H1 (cell line): ENCODE data around the gene CAPN11. TPM values are rescaled to one million over a fixed set of nuclear protein-coding genes. Genes with fewer than 3 reads are reported as not detected.

Experiments
- CTCF ChIA-PET: fragments of 300-600 bp; sonication (Branson Sonifier 250); formaldehyde crosslinking; loops from one replicate; lab custom pipeline; 2021; ENCODE audit not compliant: partially characterized antibody; lab: Charles Lee
- POLR2A ChIA-PET: fragments of 300-600 bp; sonication (Branson Sonifier 250); formaldehyde crosslinking; loops from one replicate; lab custom pipeline; 2021; ENCODE audit warnings: inconsistent platforms; ENCODE audit not compliant: partially characterized antibody; lab: Charles Lee
- DNase-seq, 2 experiments: peaks; one replicate each; pipeline versions ENCODE4 v3.0.0 to v3.0.0-alpha.2; 2010 to 2022; ENCODE audit warnings: low spot score in 2 of 2, low read depth in 1 of 2, mixed read lengths in 1 of 2
- FAIRE-seq: peaks from 2 replicates; lab custom pipeline; 2011; peaks lifted over from hg19 to GRCh38; lab: Jason Lieb, UNC
- H2AFZ ChIP-seq: 2 replicates; pipeline ENCODE4 v1.8.1; 2012; ENCODE audit warnings: low read length, inconsistent platforms
- H2AK5ac ChIP-seq: 2 replicates; pipeline ENCODE4 v1.6.1; 2013; ENCODE audit warnings: low read depth, low read length
- H2BK120ac ChIP-seq: replicated peaks from 2 replicates; pipeline ENCODE3; 2013; ENCODE audit warnings: low read depth, low read length, inconsistent platforms
- H2BK12ac ChIP-seq: 2 replicates; pipeline ENCODE4 v1.6.1; 2013; ENCODE audit warnings: low read depth, low read length
- H2BK15ac ChIP-seq: 2 replicates; pipeline ENCODE4 v1.6.1; 2013; ENCODE audit warnings: low read length
- H2BK20ac ChIP-seq: 2 replicates; pipeline ENCODE4 v1.6.1; 2013; ENCODE audit warnings: low read length
- H2BK5ac ChIP-seq: 2 replicates; pipeline ENCODE4 v1.6.1; 2013; ENCODE audit warnings: low read depth, low read length
- H3K14ac ChIP-seq: 2 replicates; pipeline ENCODE4 v1.6.1; 2013; ENCODE audit warnings: inconsistent platforms; ENCODE audit not compliant: insufficient read length
- H3K18ac ChIP-seq: 2 replicates; pipeline ENCODE4 v1.6.1; 2013; ENCODE audit warnings: low read length; ENCODE audit errors: extremely low read depth
- H3K23ac ChIP-seq: 2 replicates; pipeline ENCODE4 v1.6.1; 2013; ENCODE audit warnings: inconsistent platforms; ENCODE audit not compliant: insufficient read length
- H3K23me2 ChIP-seq: 2 replicates; pipeline ENCODE4 v1.6.1; 2013; ENCODE audit warnings: low read depth, low read length
- H3K27ac ChIP-seq: 2 replicates; pipeline ENCODE4 v1.6.1; 2011; ENCODE audit warnings: low read depth, low read length, inconsistent platforms
- H3K27me3 ChIP-seq, 4 experiments: replicated peaks in 1 of 4; 1 replicate in 1 of 4; 2 replicates in 3 of 4; pipeline versions ENCODE4 v1.6.1 to v1.8.1; 2011 to 2013; ENCODE audit warnings: low read length in 3 of 4, mild to moderate bottlenecking in 3 of 4, inconsistent platforms in 2 of 4, mixed read lengths in 2 of 4, moderate library complexity in 1 of 4; ENCODE audit not compliant: control insufficient read depth in 3 of 4, insufficient read depth in 3 of 4; ENCODE audit errors: extremely low read depth in 1 of 4
- H3K36me3 ChIP-seq, 4 experiments: 2 replicates each; pipeline versions ENCODE4 v1.6.1 to v1.8.1; 2011 to 2013; ENCODE audit warnings: mild to moderate bottlenecking in 4 of 4, low read length in 3 of 4, moderate library complexity in 2 of 4, control low read depth in 1 of 4, inconsistent platforms in 1 of 4; ENCODE audit not compliant: insufficient read depth in 4 of 4, control insufficient read depth in 2 of 4
- H3K4ac ChIP-seq: replicated peaks from 2 replicates; pipeline ENCODE3; 2013; ENCODE audit warnings: low read length, low read depth, mixed read lengths, inconsistent platforms; ENCODE audit not compliant: insufficient read length
- H3K4me1 ChIP-seq, 4 experiments: replicated peaks in 1 of 4; 1 replicate in 1 of 4; 2 replicates in 3 of 4; pipeline versions ENCODE4 v1.6.1 to v1.8.1; 2011 to 2013; ENCODE audit warnings: low read length in 3 of 4, inconsistent platforms in 2 of 4, mixed read lengths in 1 of 4; ENCODE audit not compliant: insufficient read depth in 4 of 4, control insufficient read depth in 3 of 4
- H3K4me2 ChIP-seq, 2 experiments: 2 replicates each; pipeline versions ENCODE4 v1.6.1 to v1.8.1; 2011 to 2013; ENCODE audit warnings: low read depth in 2 of 2, low read length in 2 of 2, control low read depth in 1 of 2, inconsistent platforms in 1 of 2, mild to moderate bottlenecking in 1 of 2; ENCODE audit not compliant: insufficient read depth in 1 of 2
- H3K4me3 ChIP-seq, 4 experiments: fragments of 200-600, 300-600 bp in 1 of 4; sonication (generic), shearing (Covaris generic), sonication (Bioruptor Twin) in 1 of 4; 2 replicates each; pipeline versions ENCODE4 v1.5.1 to v1.8.1; 2011 to 2016; ENCODE audit warnings: low read length in 4 of 4, low read depth in 3 of 4, control low read depth in 2 of 4, inconsistent platforms in 2 of 4, mild to moderate bottlenecking in 2 of 4, mixed read lengths in 1 of 4, moderate library complexity in 1 of 4; ENCODE audit not compliant: insufficient read depth in 2 of 4; ENCODE audit errors: extremely low read depth in 1 of 4
- H3K56ac ChIP-seq: replicated peaks from 2 replicates; pipeline ENCODE3; 2013; ENCODE audit warnings: low read depth, mild to moderate bottlenecking, mixed read lengths, low read length, inconsistent platforms; ENCODE audit not compliant: insufficient read length
- H3K79me1 ChIP-seq: 2 replicates; pipeline ENCODE4 v1.6.1; 2013; ENCODE audit warnings: low read depth, low read length, control low read depth
- H3K79me2 ChIP-seq, 2 experiments: 2 replicates each; pipeline versions ENCODE4 v1.6.1 to v1.8.1; 2012 to 2013; ENCODE audit warnings: low read length in 2 of 2, mild to moderate bottlenecking in 2 of 2, inconsistent platforms in 1 of 2; ENCODE audit not compliant: insufficient read depth in 2 of 2, control insufficient read depth in 1 of 2
- H3K9ac ChIP-seq, 4 experiments: replicated peaks in 1 of 4; 1 replicate in 1 of 4; 2 replicates in 3 of 4; pipeline versions ENCODE4 v1.6.1 to v1.8.1; 2011 to 2013; ENCODE audit warnings: low read depth in 3 of 4, low read length in 3 of 4, control low read depth in 2 of 4, mild to moderate bottlenecking in 2 of 4, moderate library complexity in 2 of 4, inconsistent platforms in 1 of 4; ENCODE audit errors: extremely low read depth in 1 of 4
- H3K9me3 ChIP-seq, 2 experiments: 2 replicates each; pipeline versions ENCODE4 v1.6.1 to v1.8.1; 2012 to 2013; ENCODE audit warnings: mild to moderate bottlenecking in 2 of 2, moderate library complexity in 2 of 2, control low read depth in 1 of 2, inconsistent platforms in 1 of 2, low read depth in 1 of 2, low read length in 1 of 2, mixed read lengths in 1 of 2; ENCODE audit not compliant: insufficient read depth in 2 of 2
- H4K20me1 ChIP-seq, 2 experiments: replicated peaks in 1 of 2; 2 replicates each; pipeline versions ENCODE3 to v1.8.1; 2011 to 2013; ENCODE audit warnings: inconsistent platforms in 2 of 2, low read length in 2 of 2, mild to moderate bottlenecking in 1 of 2; ENCODE audit not compliant: insufficient read depth in 2 of 2, control insufficient read depth in 1 of 2
- H4K5ac ChIP-seq: 2 replicates; pipeline ENCODE4 v1.6.1; 2013; ENCODE audit warnings: low read length, low read depth, mixed read lengths, inconsistent platforms; ENCODE audit not compliant: insufficient read length
- H4K8ac ChIP-seq: 2 replicates; pipeline ENCODE4 v1.8.0; 2013; ENCODE audit warnings: mild to moderate bottlenecking, moderate library complexity, low read length, inconsistent platforms; ENCODE audit not compliant: insufficient read depth; ENCODE audit errors: extremely low read depth
- H4K91ac ChIP-seq: replicated peaks from 2 replicates; pipeline ENCODE3; 2013; ENCODE audit warnings: low read length, mixed read lengths, inconsistent platforms; ENCODE audit not compliant: insufficient read length
- CHD1 ChIP-seq: IDR thresholded peaks from 2 replicates; pipeline ENCODE4 v1.6.1; 2012; ENCODE audit warnings: low read depth, low read length, improper control_type of control experiment
- CTBP2 ChIP-seq: IDR thresholded peaks from 2 replicates; pipeline ENCODE4 v1.7.0; 2011; ENCODE audit warnings: borderline replicate concordance, mild to moderate bottlenecking, moderate library complexity, mixed read lengths, low read length; ENCODE audit not compliant: insufficient read depth, insufficient read length
- E2F6 ChIP-seq: IDR thresholded peaks from 2 replicates; pipeline ENCODE4 v1.6.1; 2012; ENCODE audit warnings: inconsistent platforms
- EZH2 ChIP-seq: fragments of 200-600 bp; sonication (generic); IDR thresholded peaks from 2 replicates; pipeline ENCODE4 v1.7.1; 2012; ENCODE audit warnings: low read depth, mild to moderate bottlenecking, moderate library complexity, low read length, inconsistent platforms; ENCODE audit not compliant: severe bottlenecking
- MAFK ChIP-seq: IDR thresholded peaks from 2 replicates; pipeline ENCODE4 v1.6.1; 2012; ENCODE audit warnings: low read depth, mild to moderate bottlenecking, improper control_type of control experiment, low read length
- POU5F1 ChIP-seq: IDR thresholded peaks from 2 replicates; pipeline ENCODE4 v1.6.1; 2011; ENCODE audit warnings: low read depth, mild to moderate bottlenecking, low read length, moderate library complexity
- USF2 ChIP-seq: IDR thresholded peaks from 2 replicates; pipeline ENCODE4 v1.6.1; 2011; ENCODE audit warnings: low read length, improper control_type of control experiment
- WGBS, 2 experiments: shearing (Covaris generic) in 1 of 2; methylation state at CpG; one replicate each; pipeline versions ENCODE4 v1.1.6 to v1.1.7; 2013 to 2015; ENCODE audit warnings: low lambda C conversion rate in 2 of 2, mixed read lengths in 2 of 2, inconsistent platforms in 1 of 2, low coverage in 1 of 2, missing lambda C conversion rate in 1 of 2; ENCODE audit not compliant: insufficient replicate concordance in 2 of 2, insufficient coverage in 1 of 2, insufficient read length in 1 of 2; ENCODE audit errors: extremely low coverage in 1 of 2, missing lambda C conversion rate in 1 of 2; 5-methylcytosine and 5-hydroxymethylcytosine counted together
- polyA plus RNA-seq, 7 experiments: library from polyadenylated mRNA; depleted of rRNA in 3 of 7; stranded (reverse) in 5 of 7; unstranded in 2 of 7; fragments of >200 nt in 5 of 7; fragments of 200-250 nt in 2 of 7; gene quantifications; 1 replicate in 5 of 7; 2 replicates in 1 of 7; 4 replicates in 1 of 7; pipeline versions ENCODE4 v1.2.1 to v1.2.3, GENCODE V29; 2011 to 2013; ENCODE audit warnings: missing spikeins in 2 of 7, mixed read lengths in 2 of 7
- total RNA-seq: library from RNA; stranded (reverse); fragmentation: NEBNext Ultra II Directional; extraction: Animal tissue kit (Norgen Biotek cat#: 25700); gene quantifications from 2 replicates; pipeline ENCODE4 v1.2.1, GENCODE V29; 2021

CAPN11 gene
- total and polyA plus RNA-seq, 2 of the 8 experiments (the other 6 are each of a cell fraction or from before 2014, with no cell fraction given): 0.95 to 0.97 TPM

GRCh38 chr6:44129841-44130322, 28.7 kb upstream of the CAPN11 start:
- Histone ChIP-seq H3K9ac (no peak overlapping the region), H2AFZ (no peak overlapping the region)

More at GRCh38 chr6:44129841-44130322, 28.7 kb upstream of the CAPN11 start:
- H3K14ac ChIP-seq: no peak overlapping the region
- no peak overlapping the region for H3K4me3 ChIP-seq
- H4K20me1 ChIP-seq: peaks cover 11 to 29% of the 10 kb centered on the region in 2 experiments
- 93% methylated on average over 2 of the region's 2 CpGs; no CpG with 5 or more reads in 1 of the 2 experiments for WGBS, 2 experiments
- H3K4ac ChIP-seq: no peak overlapping the region
- CTCF ChIA-PET: interaction anchor here (0.6 to 11.1 kb wide), 7 partner anchors 10 to 116 kb away, joined by 3 to 128 read pairs (median 4); partner anchors contain the start of gene CAPN11
- H2BK120ac ChIP-seq: no peak overlapping the region
- H3K23ac ChIP-seq: no peak overlapping the region
- no peak for TF ChIP-seq CTBP2
- no peak for TF ChIP-seq POU5F1
- no peak for TF ChIP-seq USF2
- TF ChIP-seq MAFK: no peak
- no peak for TF ChIP-seq EZH2
- no peak for TF ChIP-seq E2F6
- no peak for TF ChIP-seq CHD1
- FAIRE-seq (no peak), DNase-seq (no peak)
- no peak overlapping the region for H2BK5ac ChIP-seq
- H3K18ac ChIP-seq: no peak overlapping the region
- peaks cover 12% of the 10 kb centered on the region for H3K23me2 ChIP-seq
- POLR2A ChIA-PET: interaction anchor here (0.6 to 1.5 kb wide), 4 partner anchors 19 to 406 kb away, joined by 3 to 4 read pairs (median 3); no protein-coding TSS in a partner anchor
- no peaks in the 10 kb centered on the region for H3K9me3 ChIP-seq
- H3K27me3 ChIP-seq: no peaks in the 10 kb centered on the region
- peaks cover 8 to 23% (median 19%) of the 10 kb centered on the region in 4 experiments for H3K4me1 ChIP-seq
- peaks cover 0 to 2% (median under 1%) of the 10 kb centered on the region in 4 experiments; a peak in 3 of 8 replicates for H3K36me3 ChIP-seq
- no peak overlapping the region for H2AK5ac ChIP-seq
- H2BK15ac ChIP-seq: no peak overlapping the region
- H3K79me2 ChIP-seq: peaks cover 21 to 37% of the 10 kb centered on the region in 2 experiments
- H2BK12ac ChIP-seq: no peak overlapping the region
- H4K5ac ChIP-seq: no peak overlapping the region
- H4K91ac ChIP-seq: no peak overlapping the region
- no peak overlapping the region for H2BK20ac ChIP-seq
- H3K56ac ChIP-seq: no peak overlapping the region
- no peak overlapping the region for H3K27ac ChIP-seq
- peaks cover 13% of the 10 kb centered on the region for H3K79me1 ChIP-seq
- no peak overlapping the region for H3K4me2 ChIP-seq
- no peak overlapping the region for H4K8ac ChIP-seq
